Pancreas (tissue), 10 donors: Measurements from ENCODE around the gene MXRA7. TPM values are rescaled to one million over a fixed set of nuclear protein-coding genes. Genes with fewer than 3 reads are reported as not detected.

Experiments
- ATAC-seq, 4 donors: fragments of 200-7000 bp; cut with Tn5 transposase; one replicate each; pipeline versions ENCODE4 v1.8.0 to v1.9.1; 2020; ENCODE audit warnings: mild to moderate bottlenecking in 4 of 4, moderate library complexity in 4 of 4
- DNase-seq, 6 donors: peaks; one replicate each; pipeline ENCODE4 v3.0.0-alpha.2; 2020
- FAIRE-seq: peaks from 2 replicates; lab custom pipeline; 2012; peaks lifted over from hg19 to GRCh38; lab: Jason Lieb, UNC
- H3K27ac ChIP-seq, 4 donors: fragments of 200-600 bp; sonication (generic); 1 replicate in 3 of 4; 2 replicates in 1 of 4; pipeline versions ENCODE4 v1.5.0 to v1.8.0; 2020
- H3K27me3 ChIP-seq, 4 donors: fragments of 200-600 bp; one replicate each; pipeline ENCODE4 v1.8.0; 2021
- H3K36me3 ChIP-seq, 3 donors: fragments of 200-600 bp; sonication (generic) in 1 of 3; one replicate each; pipeline versions ENCODE4 v1.5.0 to v1.8.0; 2020 to 2021
- H3K4me1 ChIP-seq, 3 donors: fragments of 200-600 bp; one replicate each; pipeline ENCODE4 v1.8.0; 2021
- H3K4me3 ChIP-seq, 4 donors: fragments of 200-600 bp; sonication (generic) in 2 of 4; one replicate each; pipeline versions ENCODE4 v1.5.0 to v1.8.0; 2020 to 2021
- H3K9me3 ChIP-seq, 4 donors: fragments of 200-600 bp; one replicate each; pipeline ENCODE4 v1.8.0; 2021
- WGBS, 2 donors: extraction: QIAGEN DNeasy Blood & Tissue Kit; methylation state at CpG; one replicate each; pipeline ENCODE4 v1.1.7; 2013; 5-methylcytosine and 5-hydroxymethylcytosine counted together
- intact Hi-C, 3 donors: fragments of 100-400 bp; cut with DNase I; formaldehyde crosslinking; loops; one replicate each; pipeline versions ENCODE4 v1.11.1 to v1.14.2; 2022
- polyA plus RNA-seq, 2 donors: library from polyadenylated mRNA; stranded (reverse); fragments of 200-250 nt; gene quantifications; one replicate each; pipeline ENCODE4 v1.2.3, GENCODE V29; 2013
- total RNA-seq, 6 donors: library from RNA; stranded (reverse); fragmentation: NEBNext Ultra II Directional in 4 of 6; extraction: Animal tissue kit (Norgen Biotek cat#: 25700) in 4 of 6; gene quantifications; one replicate each; pipeline versions ENCODE4 v1.2.1 to v1.2.4, GENCODE V29; 2021 to 2023
- TF ChIP-seq, protein P1 (sequence below), 4 donors: fragments of 200-600 bp; sonication (generic) in 3 of 4; IDR thresholded peaks; one replicate each; pipeline versions ENCODE4 v1.5.0 to v1.8.0; 2021; ENCODE audit warnings: antibody characterized with exemption in 4 of 4
- donor health status: healthy with polysubstance abuse.
- donor health status: DM: no; HTN: no; CAD: no; lungs with moderate emphysema.
- donor health status: DM: no; HTN: no; CAD: no.
- donor health status: control.
- donor health status: control.
- donor health status: Bipolar disorder and iron deficiency.
- donor health status: DM: yes; HTN: yes; CAD: no.
- donor health status: DM: no; HTN: no; CAD: no.
- donor health status: DM: no; HTN: no; CAD: no.
- donor health status: DM: yes; HTN: yes; CAD: no.

The MXRA7 gene
- total and polyA plus RNA-seq, 8 donors: 32.0 to 137 (median 44.7) TPM

DNA sequence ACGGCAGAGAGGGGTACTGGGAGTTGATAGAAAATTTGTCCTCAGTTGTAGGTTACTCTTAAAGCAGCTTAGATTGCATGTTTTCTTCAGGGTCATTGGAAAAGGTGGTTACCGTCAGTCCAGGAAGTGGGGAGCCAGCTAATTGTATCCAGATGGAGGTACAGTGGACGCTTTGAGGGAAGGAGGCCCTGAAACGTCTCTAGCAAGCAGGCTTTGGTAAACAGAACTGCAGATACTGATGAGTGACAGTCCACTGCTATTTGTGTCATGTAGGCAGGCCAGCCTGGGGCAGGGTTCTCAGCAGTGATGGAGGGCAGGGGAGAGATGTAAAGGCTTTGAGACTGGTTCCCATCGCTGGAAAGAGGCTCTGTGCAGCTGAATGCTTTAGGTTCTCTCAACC, 37.0 kb downstream of the MXRA7 start:
- Histone ChIP-seq H3K4me1 (peaks cover 18 to 20% (median 20%) of the 10 kb centered on the region in 3 donors), H3K4me3 (no peak overlapping the region), H3K36me3 (no peaks in the 10 kb centered on the region), H3K27me3 (no peaks in the 10 kb centered on the region), H3K27ac (no peak overlapping the region), H3K9me3 (no peaks in the 10 kb centered on the region)
- ATAC-seq (no peak), DNase-seq (no peak), FAIRE-seq (no peak)
- TF ChIP-seq, protein P1, sequence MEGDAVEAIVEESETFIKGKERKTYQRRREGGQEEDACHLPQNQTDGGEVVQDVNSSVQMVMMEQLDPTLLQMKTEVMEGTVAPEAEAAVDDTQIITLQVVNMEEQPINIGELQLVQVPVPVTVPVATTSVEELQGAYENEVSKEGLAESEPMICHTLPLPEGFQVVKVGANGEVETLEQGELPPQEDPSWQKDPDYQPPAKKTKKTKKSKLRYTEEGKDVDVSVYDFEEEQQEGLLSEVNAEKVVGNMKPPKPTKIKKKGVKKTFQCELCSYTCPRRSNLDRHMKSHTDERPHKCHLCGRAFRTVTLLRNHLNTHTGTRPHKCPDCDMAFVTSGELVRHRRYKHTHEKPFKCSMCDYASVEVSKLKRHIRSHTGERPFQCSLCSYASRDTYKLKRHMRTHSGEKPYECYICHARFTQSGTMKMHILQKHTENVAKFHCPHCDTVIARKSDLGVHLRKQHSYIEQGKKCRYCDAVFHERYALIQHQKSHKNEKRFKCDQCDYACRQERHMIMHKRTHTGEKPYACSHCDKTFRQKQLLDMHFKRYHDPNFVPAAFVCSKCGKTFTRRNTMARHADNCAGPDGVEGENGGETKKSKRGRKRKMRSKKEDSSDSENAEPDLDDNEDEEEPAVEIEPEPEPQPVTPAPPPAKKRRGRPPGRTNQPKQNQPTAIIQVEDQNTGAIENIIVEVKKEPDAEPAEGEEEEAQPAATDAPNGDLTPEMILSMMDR (IDR thresholded peaks at IDR 0.05): no peak
- WGBS, 2 donors: 75% methylated on average over 5 of the region's 5 CpGs
- intact Hi-C loops: no loop called here

DNA sequence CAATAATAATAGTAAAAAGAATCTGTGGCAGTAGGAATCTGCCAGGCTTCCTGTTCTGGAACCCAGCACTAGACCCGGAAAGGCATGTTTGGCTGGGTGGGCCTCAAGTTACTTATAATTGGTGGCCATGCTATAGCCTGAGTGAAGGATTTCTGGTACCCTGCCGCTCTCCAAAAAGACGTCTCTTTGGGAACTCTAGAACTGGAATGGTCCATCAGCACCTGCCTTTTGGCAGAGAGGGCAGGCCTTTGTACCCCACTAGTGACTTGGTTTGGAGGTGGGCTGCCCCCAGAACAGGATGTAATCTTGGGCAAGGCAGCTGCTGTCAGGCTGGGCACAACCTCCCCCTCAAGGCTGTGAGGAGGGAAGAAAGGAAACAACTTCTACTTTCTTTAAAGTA, 37.9 kb downstream of the MXRA7 start:
- Histone ChIP-seq H3K36me3 (no peaks in the 10 kb centered on the region), H3K27ac (peak overlapping the region in 1 of 4 donors; percentile 93), H3K27me3 (no peaks in the 10 kb centered on the region), H3K9me3 (no peaks in the 10 kb centered on the region), H3K4me3 (peak overlapping the region in 1 of 4 donors; percentile 40), H3K4me1 (peaks cover 18 to 20% (median 20%) of the 10 kb centered on the region in 3 donors)
- intact Hi-C loops: no loop called here
- no peak for DNase-seq
- ATAC-seq: no peak
- TF ChIP-seq, protein P1 (IDR thresholded peaks at IDR 0.05): no peak
- no peak for FAIRE-seq
- WGBS, 2 donors: 74 to 87% methylated on average over 3 of the region's 3 CpGs

DNA sequence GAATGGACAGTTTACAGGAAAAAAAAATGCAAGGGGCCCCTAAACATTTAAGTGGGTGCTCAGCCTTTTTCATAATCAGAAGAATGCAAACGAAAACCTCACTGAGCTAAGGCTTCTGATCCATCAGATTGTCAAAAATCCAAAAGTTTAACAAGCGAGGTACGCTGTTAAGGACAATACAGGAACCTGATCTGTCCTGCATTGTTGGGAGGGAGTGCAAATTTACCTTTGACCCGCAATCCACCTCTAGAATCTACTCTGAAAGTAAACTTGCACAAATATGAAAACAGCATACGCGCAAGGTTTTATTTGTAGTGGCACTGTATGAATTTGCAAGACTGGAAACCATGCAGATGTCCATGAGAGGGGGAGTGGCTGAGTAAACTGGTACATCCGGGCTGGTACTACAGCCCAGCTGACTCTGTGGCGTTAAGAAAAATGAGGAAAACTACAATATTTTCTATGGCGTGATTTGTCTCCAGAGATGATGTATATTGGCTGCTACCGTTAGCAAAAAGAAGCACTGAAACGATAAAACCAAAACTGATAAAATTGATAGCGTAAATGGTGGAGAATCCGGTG, 38.4 kb downstream of the MXRA7 start:
- ATAC-seq: peak; percentile 20 to 50 (median 32)
- H3K4me3 ChIP-seq: peak overlapping the region; percentile 29 to 74 (median 42)
- no peak for DNase-seq
- WGBS, 2 donors: 16% methylated on average over 13 of the region's 13 CpGs
- TF ChIP-seq, protein P1 (IDR thresholded peaks at IDR 0.05): no peak
- intact Hi-C loops: no loop called here
- H3K4me1 ChIP-seq: peaks cover 18 to 20% (median 20%) of the 10 kb centered on the region in 3 donors
- no peaks in the 10 kb centered on the region for H3K36me3 ChIP-seq
- no peaks in the 10 kb centered on the region for H3K9me3 ChIP-seq
- no peaks in the 10 kb centered on the region for H3K27me3 ChIP-seq
- H3K27ac ChIP-seq: peak overlapping the region; percentile 81 to 93 (median 87)
- no peak for FAIRE-seq

DNA sequence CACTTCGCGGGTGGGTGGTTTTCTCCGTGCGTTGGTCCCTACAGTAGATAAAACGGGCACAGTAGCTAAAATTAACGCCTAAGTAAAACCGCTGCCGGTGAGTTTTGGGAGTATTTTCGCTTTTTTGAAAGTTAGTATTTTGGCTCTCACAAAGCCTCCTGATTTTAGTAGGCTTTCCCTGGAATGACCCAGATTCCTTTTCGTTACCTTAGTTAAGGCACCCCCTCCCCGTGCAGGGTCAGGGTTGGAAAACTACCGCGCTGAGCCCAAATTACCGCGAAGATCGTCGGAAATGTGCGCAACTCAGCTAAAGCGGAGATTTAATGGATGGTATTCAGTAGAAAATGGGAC, 38.9 kb downstream of the MXRA7 start:
- Histone ChIP-seq H3K27ac (peak overlapping the region; percentile 81 to 93 (median 87)), H3K4me3 (peak overlapping the region; percentile 29 to 74 (median 42)), H3K9me3 (no peaks in the 10 kb centered on the region), H3K27me3 (no peaks in the 10 kb centered on the region), H3K36me3 (no peaks in the 10 kb centered on the region), H3K4me1 (peaks cover 18 to 20% (median 20%) of the 10 kb centered on the region in 3 donors)
- TF ChIP-seq, protein P1 (IDR thresholded peaks at IDR 0.05): no peak
- no peak for DNase-seq
- ATAC-seq: peak in 2 of 4 donors; percentile 1 to 2
- 0 to 1% methylated on average over 19 of the region's 19 CpGs for WGBS, 2 donors
- intact Hi-C loops: no loop called here
- no peak for FAIRE-seq
